ENCODE data around the gene ZNF764.

Gene ZNF764

GRCh38 chr16:30518552-30518951, 39.6 kb downstream of the ZNF764 start:
- TF ChIP-seq, protein P1, sequence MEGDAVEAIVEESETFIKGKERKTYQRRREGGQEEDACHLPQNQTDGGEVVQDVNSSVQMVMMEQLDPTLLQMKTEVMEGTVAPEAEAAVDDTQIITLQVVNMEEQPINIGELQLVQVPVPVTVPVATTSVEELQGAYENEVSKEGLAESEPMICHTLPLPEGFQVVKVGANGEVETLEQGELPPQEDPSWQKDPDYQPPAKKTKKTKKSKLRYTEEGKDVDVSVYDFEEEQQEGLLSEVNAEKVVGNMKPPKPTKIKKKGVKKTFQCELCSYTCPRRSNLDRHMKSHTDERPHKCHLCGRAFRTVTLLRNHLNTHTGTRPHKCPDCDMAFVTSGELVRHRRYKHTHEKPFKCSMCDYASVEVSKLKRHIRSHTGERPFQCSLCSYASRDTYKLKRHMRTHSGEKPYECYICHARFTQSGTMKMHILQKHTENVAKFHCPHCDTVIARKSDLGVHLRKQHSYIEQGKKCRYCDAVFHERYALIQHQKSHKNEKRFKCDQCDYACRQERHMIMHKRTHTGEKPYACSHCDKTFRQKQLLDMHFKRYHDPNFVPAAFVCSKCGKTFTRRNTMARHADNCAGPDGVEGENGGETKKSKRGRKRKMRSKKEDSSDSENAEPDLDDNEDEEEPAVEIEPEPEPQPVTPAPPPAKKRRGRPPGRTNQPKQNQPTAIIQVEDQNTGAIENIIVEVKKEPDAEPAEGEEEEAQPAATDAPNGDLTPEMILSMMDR (IDR thresholded peaks at IDR 0.05; ENCODE audit: insufficient read depth, low read depth, low read length, missing control alignments): no peak
- DNase-seq (ENCODE audit: low read depth): no peak
- H3K4me3 ChIP-seq (ENCODE audit: low read length): no peak overlapping the region

- H3K4me3 ChIP-seq (ENCODE audit: low read length): no peak overlapping the region
- TF ChIP-seq, protein P1 (IDR thresholded peaks at IDR 0.05; ENCODE audit: insufficient read depth, low read depth, low read length, missing control alignments): no peak
- no peak for DNase-seq (ENCODE audit: low read depth)
Observed at GRCh38 chr16:30515275-30515674, 42.9 kb downstream of the ZNF764 start.

- TF ChIP-seq, protein P1 (IDR thresholded peaks at IDR 0.05; ENCODE audit: insufficient read depth, low read depth, low read length, missing control alignments): no peak
- DNase-seq (ENCODE audit: low read depth): no peak
- no peak overlapping the region for H3K4me3 ChIP-seq (ENCODE audit: low read length)
Observed at GRCh38 chr16:30511509-30511908, 46.7 kb downstream of the ZNF764 start.

- no peak for DNase-seq (ENCODE audit: low read depth)
- TF ChIP-seq, protein P1 (IDR thresholded peaks at IDR 0.05; ENCODE audit: insufficient read depth, low read depth, low read length, missing control alignments): no peak
Observed at GRCh38 chr16:30510376-30510938, 47.7 kb downstream of the ZNF764 start.

GRCh38 chr16:30509081-30509765, 49.0 kb downstream of the ZNF764 start:
- TF ChIP-seq, protein P1 (IDR thresholded peaks at IDR 0.05; ENCODE audit: insufficient read depth, low read depth, low read length, missing control alignments): no peak
- peak; percentile 35 for DNase-seq (ENCODE audit: low read depth)
- H3K4me3 ChIP-seq (ENCODE audit: low read length): no peak overlapping the region

More at GRCh38 chr16:30510376-30510938, 47.7 kb downstream of the ZNF764 start:
- no peak overlapping the region for H3K4me3 ChIP-seq (ENCODE audit: low read length)
